PC-9 (cell line): ENCODE measurements around the gene SPATA45. TPM values are rescaled to one million over a fixed set of nuclear protein-coding genes. Genes with fewer than 3 reads are reported as not detected.

Experiments used
- BruUV-seq: library from RNA; stranded (reverse); fragments of 400-500 nt; replicated peaks from 2 replicates; lab custom pipeline; 2021; lab: Mats Ljungman, UMichigan
- CTCF ChIA-PET: fragments of 300-600 bp; sonication (Branson Sonifier 250); formaldehyde crosslinking; loops from one replicate; lab custom pipeline; 2022; ENCODE audit warnings: antibody characterized with exemption; lab: Charles Lee
- POLR2A ChIA-PET: fragments of 300-600 bp; sonication (Branson Sonifier 250); formaldehyde crosslinking; loops from one replicate; lab custom pipeline; 2022; ENCODE audit warnings: antibody characterized with exemption; ENCODE audit not compliant: unreplicated experiment; lab: Charles Lee
- DNase-seq, 2 experiments: peaks; one replicate each; pipeline versions ENCODE4 v3.0.0 to v3.0.0-alpha.2; 2015 to 2022; ENCODE audit warnings: mixed read lengths in 1 of 2
- H2AFZ ChIP-seq: fragments of 200-600 bp; sonication (generic); 2 replicates; pipeline ENCODE4 v1.8.1; 2017; ENCODE audit warnings: antibody characterized with exemption
- H3F3A ChIP-seq: fragments of 200-600 bp; sonication (generic); 2 replicates; pipeline ENCODE4 v1.8.1; 2017; ENCODE audit warnings: antibody characterized with exemption, mild to moderate bottlenecking, low read depth; ENCODE audit not compliant: insufficient read depth
- H3K27ac ChIP-seq: fragments of 200-600 bp; sonication (generic); 2 replicates; pipeline ENCODE4 v1.6.1; 2016; ENCODE audit warnings: mixed run types
- H3K27me3 ChIP-seq: fragments of 200-600 bp; sonication (generic); 2 replicates; pipeline ENCODE4 v1.6.1; 2016; ENCODE audit warnings: low read depth, mixed run types; ENCODE audit not compliant: insufficient read depth
- H3K36me3 ChIP-seq: fragments of 200-600 bp; sonication (generic); 2 replicates; pipeline ENCODE4 v1.6.1; 2016; ENCODE audit warnings: low read depth, mixed run types
- H3K4me1 ChIP-seq: fragments of 200-600 bp; sonication (generic); replicated peaks from 2 replicates; pipeline ENCODE4 v1.6.1; 2016; ENCODE audit warnings: mixed run types; ENCODE audit not compliant: insufficient read depth
- H3K4me2 ChIP-seq: fragments of 200-600 bp; sonication (generic); 2 replicates; pipeline ENCODE4 v1.6.1; 2017; ENCODE audit warnings: mixed run types
- H3K4me3 ChIP-seq: fragments of 200-600 bp; sonication (generic); 2 replicates; pipeline ENCODE4 v1.6.1; 2016; ENCODE audit warnings: mixed run types
- H3K79me2 ChIP-seq: fragments of 200-600 bp; sonication (generic); 2 replicates; pipeline ENCODE4 v1.6.1; 2017; ENCODE audit warnings: low read depth, mixed run types
- H3K9me2 ChIP-seq: fragments of 200-600 bp; sonication (generic); 2 replicates; pipeline ENCODE4 v1.8.1; 2017; ENCODE audit warnings: mild to moderate bottlenecking; ENCODE audit not compliant: insufficient read depth
- H3K9me3 ChIP-seq: fragments of 200-600 bp; sonication (generic); 2 replicates; pipeline ENCODE4 v1.8.1; 2016; ENCODE audit warnings: low read depth; ENCODE audit not compliant: insufficient read depth
- H4K20me1 ChIP-seq: fragments of 200-600 bp; sonication (generic); 2 replicates; pipeline ENCODE4 v1.8.1; 2017; ENCODE audit not compliant: insufficient read depth
- EZH2 ChIP-seq: fragments of 200-600 bp; sonication (generic); IDR thresholded peaks from 2 replicates; pipeline ENCODE4 v1.8.0; 2017; ENCODE audit warnings: antibody characterized with exemption, low read depth
- intact Hi-C: fragments of 100-400 bp; cut with micrococcal nuclease; formaldehyde crosslinking; loops from one replicate; pipeline ENCODE4 v1.10.0; 2022; ENCODE audit not compliant: unreplicated experiment
- total RNA-seq: library from RNA; stranded (reverse); gene quantifications from 2 replicates; pipeline ENCODE4 v1.2.3, GENCODE V29; 2021
- TF ChIP-seq, protein P1 (sequence below): fragments of 200-600 bp; sonication (generic); conservative IDR thresholded peaks from 2 replicates; pipeline ENCODE4 v1.6.1; 2017; ENCODE audit warnings: mixed run types, antibody characterized with exemption, mild to moderate bottlenecking, moderate library complexity

The SPATA45 gene
- total RNA-seq, 1 experiment from 2014 or later, result not detected

DNA sequence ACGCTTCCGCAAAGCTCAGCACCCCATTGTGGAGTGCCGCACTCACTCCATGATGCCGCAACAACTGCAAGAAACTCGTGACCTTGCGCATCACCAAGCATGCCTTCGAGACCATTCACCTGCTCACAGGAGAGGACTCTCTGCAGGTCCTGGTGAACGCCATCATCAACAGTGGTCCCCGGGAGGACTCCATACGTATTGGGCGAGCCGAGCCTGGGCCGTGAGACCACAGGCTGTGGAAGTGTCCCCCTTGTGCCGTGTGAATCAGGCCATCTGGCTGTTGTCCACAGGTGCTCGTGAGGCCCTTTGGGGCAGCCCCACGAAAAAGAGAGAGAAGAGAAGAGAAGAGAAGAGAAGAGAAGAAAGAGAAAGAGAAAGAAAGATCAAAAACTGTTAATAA, 23.2 kb downstream of the SPATA45 start:
- Histone ChIP-seq H3K27ac (no peak overlapping the region), H2AFZ (no peak overlapping the region), H3F3A (peaks cover 7% of the 10 kb centered on the region; the same call in 1 of the 2 replicates), H3K4me3 (no peak overlapping the region), H3K27me3 (no peaks in the 10 kb centered on the region), H3K9me3 (peaks cover 15% of the 10 kb centered on the region; the same call in 1 of the 2 replicates), H3K36me3 (no peaks in the 10 kb centered on the region), H3K79me2 (no peaks in the 10 kb centered on the region), H3K9me2 (no peaks in the 10 kb centered on the region), H3K4me1 (no peaks in the 10 kb centered on the region), H4K20me1 (no peaks in the 10 kb centered on the region), H3K4me2 (no peak overlapping the region)
- TF ChIP-seq EZH2, result no peak
- TF ChIP-seq, protein P1, sequence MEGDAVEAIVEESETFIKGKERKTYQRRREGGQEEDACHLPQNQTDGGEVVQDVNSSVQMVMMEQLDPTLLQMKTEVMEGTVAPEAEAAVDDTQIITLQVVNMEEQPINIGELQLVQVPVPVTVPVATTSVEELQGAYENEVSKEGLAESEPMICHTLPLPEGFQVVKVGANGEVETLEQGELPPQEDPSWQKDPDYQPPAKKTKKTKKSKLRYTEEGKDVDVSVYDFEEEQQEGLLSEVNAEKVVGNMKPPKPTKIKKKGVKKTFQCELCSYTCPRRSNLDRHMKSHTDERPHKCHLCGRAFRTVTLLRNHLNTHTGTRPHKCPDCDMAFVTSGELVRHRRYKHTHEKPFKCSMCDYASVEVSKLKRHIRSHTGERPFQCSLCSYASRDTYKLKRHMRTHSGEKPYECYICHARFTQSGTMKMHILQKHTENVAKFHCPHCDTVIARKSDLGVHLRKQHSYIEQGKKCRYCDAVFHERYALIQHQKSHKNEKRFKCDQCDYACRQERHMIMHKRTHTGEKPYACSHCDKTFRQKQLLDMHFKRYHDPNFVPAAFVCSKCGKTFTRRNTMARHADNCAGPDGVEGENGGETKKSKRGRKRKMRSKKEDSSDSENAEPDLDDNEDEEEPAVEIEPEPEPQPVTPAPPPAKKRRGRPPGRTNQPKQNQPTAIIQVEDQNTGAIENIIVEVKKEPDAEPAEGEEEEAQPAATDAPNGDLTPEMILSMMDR, result no peak
- ChIA-PET POLR2A (interaction anchor here (0.6 kb wide), 1 partner anchor 34 kb away, joined by 3 read pairs; no protein-coding TSS in a partner anchor), CTCF (no interaction called here)
- intact Hi-C loops, result no loop called here
- DNase-seq, result no peak
- no TSS peak for BruUV-seq

DNA sequence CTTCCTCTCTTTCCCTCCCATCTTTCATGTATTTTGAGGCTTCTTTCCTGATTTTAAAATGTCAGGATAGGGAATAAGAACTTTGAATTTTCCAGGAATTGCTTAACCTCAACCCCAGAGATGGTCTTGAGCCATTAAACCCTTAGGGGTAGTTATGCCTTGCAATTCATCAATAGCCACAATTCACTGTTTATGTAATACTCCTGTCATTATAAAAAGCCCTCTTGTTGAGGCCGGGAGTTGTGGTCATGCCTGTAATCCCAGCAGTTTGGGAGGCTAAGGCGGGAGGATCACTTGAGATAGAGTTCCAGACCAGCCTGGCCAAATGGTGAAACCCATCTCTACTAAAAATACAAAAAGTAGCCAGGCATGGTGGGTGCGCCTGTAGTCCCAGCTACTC, 24.5 kb downstream of the SPATA45 start:
- TF ChIP-seq EZH2, result no peak
- TF ChIP-seq, protein P1, result no peak
- peaks cover 4% of the 10 kb centered on the region; the same call in 1 of the 2 replicates for H3F3A ChIP-seq
- ChIA-PET CTCF (no interaction called here), POLR2A (no interaction called here)
- no peak overlapping the region for H3K4me2 ChIP-seq
- no peak for DNase-seq
- H4K20me1 ChIP-seq, result no peaks in the 10 kb centered on the region
- no peaks in the 10 kb centered on the region for H3K9me2 ChIP-seq
- H3K36me3 ChIP-seq, result no peaks in the 10 kb centered on the region
- no peaks in the 10 kb centered on the region for H3K79me2 ChIP-seq
- H3K4me1 ChIP-seq, result no peaks in the 10 kb centered on the region
- intact Hi-C loops, result no loop called here
- no peak overlapping the region for H3K4me3 ChIP-seq
- H3K9me3 ChIP-seq, result peaks cover 15% of the 10 kb centered on the region; the same call in 1 of the 2 replicates
- H3K27ac ChIP-seq, result no peak overlapping the region
- no peak overlapping the region for H2AFZ ChIP-seq
- no peaks in the 10 kb centered on the region for H3K27me3 ChIP-seq
- no TSS peak for BruUV-seq

DNA sequence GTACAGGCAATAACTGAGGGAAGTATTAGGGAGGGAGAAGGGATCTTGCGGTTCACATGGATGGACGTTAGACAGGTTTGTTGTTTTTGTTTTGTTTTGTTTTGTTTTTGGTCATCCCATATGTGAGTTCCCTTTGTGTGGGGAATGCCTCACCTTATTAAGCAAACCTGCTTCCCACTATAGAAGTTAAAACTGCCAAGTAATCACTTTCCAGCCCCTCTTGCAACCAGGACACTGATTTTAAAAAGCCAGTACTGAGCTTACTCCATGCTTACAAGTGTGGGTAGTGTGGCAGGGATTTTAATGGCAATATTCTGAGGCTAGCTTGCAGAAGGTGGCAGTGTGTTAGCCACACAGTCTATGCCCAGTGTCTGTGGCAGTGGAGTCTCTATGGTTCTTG, 26.5 kb downstream of the SPATA45 start:
- intact Hi-C loops, result no loop called here
- ChIA-PET POLR2A (no interaction called here), CTCF (no interaction called here)
- Histone ChIP-seq H4K20me1 (no peaks in the 10 kb centered on the region), H2AFZ (no peak overlapping the region; the same call in 1 of the 2 replicates), H3K9me3 (peaks cover 10% of the 10 kb centered on the region; the same call in 1 of the 2 replicates), H3K9me2 (no peaks in the 10 kb centered on the region), H3K4me2 (no peak overlapping the region), H3K4me1 (no peaks in the 10 kb centered on the region), H3K79me2 (no peaks in the 10 kb centered on the region), H3K4me3 (no peak overlapping the region), H3F3A (no peaks in the 10 kb centered on the region), H3K27me3 (no peaks in the 10 kb centered on the region), H3K27ac (no peak overlapping the region), H3K36me3 (no peaks in the 10 kb centered on the region)
- TF ChIP-seq, protein P1, result no peak
- BruUV-seq, result no TSS peak
- DNase-seq, result no peak
